ENCODE results near the gene GABRG3.

Gene GABRG3

GRCh38 chr15:27214961-27215360, 244.0 kb downstream of the GABRG3 start:
- Histone ChIP-seq H2AFZ (ENCODE audit: low read length, unreplicated experiment) (no peak overlapping the region), H3K27ac (ENCODE audit: low read depth, low read length) (no peak overlapping the region), H3K27me3 (ENCODE audit: insufficient read depth, low read length) (no peaks in the 10 kb centered on the region), H3K79me2 (ENCODE audit: control insufficient read depth, insufficient read depth, low read length, unreplicated experiment) (no peaks in the 10 kb centered on the region), H3K4me3 (ENCODE audit: low read depth, low read length) (no peak overlapping the region), H3K4me1 (ENCODE audit: control insufficient read depth, insufficient read depth, low read length, unreplicated experiment) (no peaks in the 10 kb centered on the region), H3K36me3 (ENCODE audit: insufficient read depth, low read length) (no peaks in the 10 kb centered on the region)

DNA sequence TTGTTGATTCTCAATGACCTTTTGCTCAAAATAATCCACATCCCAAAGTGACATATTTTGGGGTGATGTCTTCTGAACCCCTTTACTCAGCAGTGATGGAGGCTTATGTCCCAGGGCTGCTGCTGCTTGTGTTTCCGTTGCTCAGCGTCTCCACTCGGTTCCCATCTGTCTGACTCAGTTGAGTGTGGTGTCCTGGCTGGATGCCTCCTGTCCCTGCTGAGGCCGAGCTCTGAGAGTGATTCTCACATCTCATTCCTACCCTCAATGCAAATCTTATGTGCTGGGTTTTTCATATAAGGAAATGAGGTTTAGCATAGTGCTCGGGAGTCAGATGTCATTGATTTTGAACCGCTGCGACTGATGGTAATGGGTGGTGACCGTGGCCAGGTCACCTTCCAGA, 247.4 kb downstream of the GABRG3 start:
- no peaks in the 10 kb centered on the region for H3K4me1 ChIP-seq (ENCODE audit: control insufficient read depth, insufficient read depth, low read length, unreplicated experiment)
- H3K4me3 ChIP-seq (ENCODE audit: low read depth, low read length) = no peak overlapping the region
- no peaks in the 10 kb centered on the region for H3K36me3 ChIP-seq (ENCODE audit: insufficient read depth, low read length)
- no peaks in the 10 kb centered on the region for H3K27me3 ChIP-seq (ENCODE audit: insufficient read depth, low read length)
- H2AFZ ChIP-seq (ENCODE audit: low read length, unreplicated experiment) = no peak overlapping the region
- no peak overlapping the region for H3K27ac ChIP-seq (ENCODE audit: low read depth, low read length)
- no peaks in the 10 kb centered on the region for H3K79me2 ChIP-seq (ENCODE audit: control insufficient read depth, insufficient read depth, low read length, unreplicated experiment)

DNA sequence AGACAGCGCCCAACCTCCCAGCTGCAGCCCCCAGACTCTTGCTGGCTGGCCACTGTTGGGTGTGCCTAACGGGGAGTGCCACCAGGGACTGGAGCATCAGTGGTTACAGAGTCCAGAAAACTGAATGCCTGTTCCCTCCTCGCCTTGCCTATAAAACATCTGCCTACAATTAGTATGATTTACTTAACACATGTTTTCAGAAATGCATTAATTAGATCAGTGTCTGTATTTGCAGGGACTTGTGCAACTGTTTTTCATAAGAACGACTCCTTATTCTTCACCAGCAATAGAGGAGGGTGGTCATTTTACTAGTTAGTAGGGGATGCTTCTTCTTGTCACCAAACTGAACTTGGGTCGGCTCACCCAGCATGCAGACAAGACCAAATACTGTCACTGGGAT, 248.7 kb downstream of the GABRG3 start:
- no peak overlapping the region for H2AFZ ChIP-seq (ENCODE audit: low read length, unreplicated experiment)
- H3K4me3 ChIP-seq (ENCODE audit: low read depth, low read length) = no peak overlapping the region
- H3K36me3 ChIP-seq (ENCODE audit: insufficient read depth, low read length) = no peaks in the 10 kb centered on the region
- no peaks in the 10 kb centered on the region for H3K27me3 ChIP-seq (ENCODE audit: insufficient read depth, low read length)
- H3K79me2 ChIP-seq (ENCODE audit: control insufficient read depth, insufficient read depth, low read length, unreplicated experiment) = no peaks in the 10 kb centered on the region
- H3K27ac ChIP-seq (ENCODE audit: low read depth, low read length) = no peak overlapping the region
- H3K4me1 ChIP-seq (ENCODE audit: control insufficient read depth, insufficient read depth, low read length, unreplicated experiment) = no peaks in the 10 kb centered on the region

- Histone ChIP-seq H3K79me2 (ENCODE audit: control insufficient read depth, insufficient read depth, low read length, unreplicated experiment) (no peaks in the 10 kb centered on the region), H3K36me3 (ENCODE audit: insufficient read depth, low read length) (no peaks in the 10 kb centered on the region), H3K4me3 (ENCODE audit: low read depth, low read length) (no peak overlapping the region), H3K27ac (ENCODE audit: low read depth, low read length) (no peak overlapping the region), H3K4me1 (ENCODE audit: control insufficient read depth, insufficient read depth, low read length, unreplicated experiment) (no peaks in the 10 kb centered on the region), H3K27me3 (ENCODE audit: insufficient read depth, low read length) (no peaks in the 10 kb centered on the region), H2AFZ (ENCODE audit: low read length, unreplicated experiment) (no peak overlapping the region)
These were observed 249.2 kb downstream of the GABRG3 start for GRCh38 chr15:27220199-27220598.

DNA sequence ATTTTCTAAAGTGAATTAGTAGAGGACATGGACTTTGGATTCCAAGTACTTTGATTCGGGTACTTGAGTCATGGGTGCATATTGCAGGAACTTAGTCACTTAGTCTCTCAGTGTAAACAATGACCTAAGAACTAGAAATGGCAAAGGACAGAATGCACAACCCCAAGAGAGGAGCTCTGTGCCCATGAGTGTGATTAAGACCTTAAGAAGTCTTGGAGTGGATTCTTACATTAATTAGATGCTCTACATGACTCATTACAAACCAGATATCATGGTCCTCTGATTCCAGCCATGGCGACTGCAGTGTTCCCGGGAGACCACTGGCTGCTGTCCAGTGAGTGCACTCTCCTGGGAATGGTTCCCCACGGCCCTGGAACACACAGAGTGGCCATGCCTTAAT, 251.5 kb downstream of the GABRG3 start:
- no peak overlapping the region for H3K27ac ChIP-seq (ENCODE audit: low read depth, low read length)

DNA sequence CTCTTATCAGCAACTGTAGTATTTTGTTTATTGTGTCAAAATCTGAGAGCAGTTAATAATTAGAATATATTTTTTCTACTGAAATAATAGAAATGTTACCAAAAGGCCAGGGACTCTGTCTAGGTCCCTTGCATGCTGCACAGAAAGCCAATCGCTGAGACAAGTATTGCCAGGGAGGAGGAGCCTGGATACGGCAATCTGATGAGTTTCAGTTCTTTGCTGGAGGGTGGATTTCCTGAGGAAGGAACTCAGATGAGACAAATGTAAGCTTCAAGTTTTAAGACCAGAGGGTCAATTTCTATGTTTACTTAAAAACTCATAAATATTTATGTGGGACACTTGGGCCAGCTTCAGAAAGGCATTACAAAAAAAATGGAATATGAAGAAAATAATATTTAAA, 252.2 kb downstream of the GABRG3 start:
- H3K4me1 ChIP-seq (ENCODE audit: control insufficient read depth, insufficient read depth, low read length, unreplicated experiment) = no peaks in the 10 kb centered on the region

More for the DNA sequence above, 251.5 kb downstream of the GABRG3 start:
- Histone ChIP-seq H3K36me3 (ENCODE audit: insufficient read depth, low read length) (no peaks in the 10 kb centered on the region), H3K27me3 (ENCODE audit: insufficient read depth, low read length) (no peaks in the 10 kb centered on the region), H2AFZ (ENCODE audit: low read length, unreplicated experiment) (no peak overlapping the region), H3K4me3 (ENCODE audit: low read depth, low read length) (no peak overlapping the region), H3K4me1 (ENCODE audit: control insufficient read depth, insufficient read depth, low read length, unreplicated experiment) (no peaks in the 10 kb centered on the region), H3K79me2 (ENCODE audit: control insufficient read depth, insufficient read depth, low read length, unreplicated experiment) (no peaks in the 10 kb centered on the region)

GRCh38 chr15:27231811-27232210, 260.8 kb downstream of the GABRG3 start:
- H3K79me2 ChIP-seq (ENCODE audit: control insufficient read depth, insufficient read depth, low read length, unreplicated experiment) = no peaks in the 10 kb centered on the region
- H3K27me3 ChIP-seq (ENCODE audit: insufficient read depth, low read length) = no peaks in the 10 kb centered on the region

More for the DNA sequence above, 252.2 kb downstream of the GABRG3 start:
- no peaks in the 10 kb centered on the region for H3K36me3 ChIP-seq (ENCODE audit: insufficient read depth, low read length)
- H3K4me3 ChIP-seq (ENCODE audit: low read depth, low read length) = no peak overlapping the region
- no peak overlapping the region for H2AFZ ChIP-seq (ENCODE audit: low read length, unreplicated experiment)
- H3K27ac ChIP-seq (ENCODE audit: low read depth, low read length) = no peak overlapping the region
- H3K27me3 ChIP-seq (ENCODE audit: insufficient read depth, low read length) = no peaks in the 10 kb centered on the region
- no peaks in the 10 kb centered on the region for H3K79me2 ChIP-seq (ENCODE audit: control insufficient read depth, insufficient read depth, low read length, unreplicated experiment)

DNA sequence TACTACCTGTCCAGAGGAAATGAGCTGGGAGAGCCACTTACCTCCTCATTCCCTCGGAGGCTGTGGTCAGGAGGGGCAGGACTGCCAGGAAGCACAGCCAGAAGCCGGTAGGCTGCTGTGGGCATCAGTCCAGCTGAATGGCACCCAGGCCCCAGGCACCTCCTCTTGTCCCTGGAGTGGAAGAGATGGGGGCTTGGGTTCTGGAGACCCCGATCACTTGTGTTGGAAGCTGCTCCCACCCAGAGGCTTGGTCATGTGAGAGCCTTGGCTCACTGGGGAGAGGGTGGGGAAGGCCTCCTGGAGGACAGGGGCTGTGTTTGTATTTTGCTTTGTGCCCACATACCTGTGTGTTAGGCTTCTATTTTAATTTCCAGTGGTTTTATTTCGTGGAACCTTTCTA, 261.9 kb downstream of the GABRG3 start:
- H3K27me3 ChIP-seq (ENCODE audit: insufficient read depth, low read length) = no peaks in the 10 kb centered on the region

More at GRCh38 chr15:27231811-27232210, 260.8 kb downstream of the GABRG3 start:
- no peak overlapping the region for H3K4me3 ChIP-seq (ENCODE audit: low read depth, low read length)
- no peaks in the 10 kb centered on the region for H3K36me3 ChIP-seq (ENCODE audit: insufficient read depth, low read length)
- no peak overlapping the region for H3K27ac ChIP-seq (ENCODE audit: low read depth, low read length)
- H3K4me1 ChIP-seq (ENCODE audit: control insufficient read depth, insufficient read depth, low read length, unreplicated experiment) = no peaks in the 10 kb centered on the region
- no peak overlapping the region for H2AFZ ChIP-seq (ENCODE audit: low read length, unreplicated experiment)

DNA sequence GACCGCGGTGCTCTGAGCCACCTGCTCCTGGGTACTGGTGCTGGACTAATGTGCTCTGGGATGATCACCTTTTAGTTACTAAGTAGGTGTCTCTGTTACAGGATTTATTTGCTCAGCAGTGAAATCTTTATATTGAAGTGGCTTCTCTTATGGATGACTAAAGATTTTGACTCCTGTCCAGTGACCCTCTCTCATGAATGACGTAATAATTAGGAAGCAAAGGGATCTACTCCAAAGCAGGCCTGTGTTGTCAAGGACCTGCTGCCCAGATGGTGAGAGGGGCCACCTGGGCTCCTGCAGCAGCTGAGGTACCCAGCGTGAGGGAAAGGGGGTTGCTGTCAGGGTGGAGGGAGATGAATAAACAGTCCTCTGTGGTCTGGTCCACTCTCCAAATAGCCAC, 263.6 kb downstream of the GABRG3 start:
- Histone ChIP-seq H3K27ac (ENCODE audit: low read depth, low read length) (no peak overlapping the region), H2AFZ (ENCODE audit: low read length, unreplicated experiment) (no peak overlapping the region), H3K36me3 (ENCODE audit: insufficient read depth, low read length) (no peaks in the 10 kb centered on the region), H3K4me1 (ENCODE audit: control insufficient read depth, insufficient read depth, low read length, unreplicated experiment) (no peaks in the 10 kb centered on the region), H3K27me3 (ENCODE audit: insufficient read depth, low read length) (no peaks in the 10 kb centered on the region), H3K4me3 (ENCODE audit: low read depth, low read length) (no peak overlapping the region), H3K79me2 (ENCODE audit: control insufficient read depth, insufficient read depth, low read length, unreplicated experiment) (no peaks in the 10 kb centered on the region)

More for the DNA sequence above, 261.9 kb downstream of the GABRG3 start:
- H3K79me2 ChIP-seq (ENCODE audit: control insufficient read depth, insufficient read depth, low read length, unreplicated experiment) = no peaks in the 10 kb centered on the region
- H3K36me3 ChIP-seq (ENCODE audit: insufficient read depth, low read length) = no peaks in the 10 kb centered on the region
- no peak overlapping the region for H2AFZ ChIP-seq (ENCODE audit: low read length, unreplicated experiment)
- no peak overlapping the region for H3K27ac ChIP-seq (ENCODE audit: low read depth, low read length)
- no peak overlapping the region for H3K4me3 ChIP-seq (ENCODE audit: low read depth, low read length)
- H3K4me1 ChIP-seq (ENCODE audit: control insufficient read depth, insufficient read depth, low read length, unreplicated experiment) = no peaks in the 10 kb centered on the region

DNA sequence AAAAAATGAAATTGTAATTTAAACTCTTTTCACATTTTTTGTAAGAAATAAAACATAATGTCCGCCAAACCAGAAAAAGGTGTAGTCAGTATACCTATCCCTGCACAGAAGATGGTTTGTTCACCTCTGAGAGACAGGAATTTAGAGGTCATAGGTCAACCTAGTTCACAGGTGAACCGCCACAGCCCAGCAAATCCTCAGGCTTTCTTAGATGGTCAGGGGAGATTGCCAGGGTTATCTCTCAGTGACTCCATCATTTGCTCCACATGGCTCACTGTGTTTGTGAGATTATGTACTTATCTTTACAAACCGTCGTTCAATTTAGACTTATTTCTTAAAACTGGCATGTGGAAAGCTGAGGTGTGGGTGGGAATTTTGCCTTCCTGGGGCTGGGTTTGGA, 264.2 kb downstream of the GABRG3 start:
- H3K36me3 ChIP-seq (ENCODE audit: insufficient read depth, low read length) = no peaks in the 10 kb centered on the region
- no peaks in the 10 kb centered on the region for H3K27me3 ChIP-seq (ENCODE audit: insufficient read depth, low read length)
- H2AFZ ChIP-seq (ENCODE audit: low read length, unreplicated experiment) = no peak overlapping the region
- H3K79me2 ChIP-seq (ENCODE audit: control insufficient read depth, insufficient read depth, low read length, unreplicated experiment) = no peaks in the 10 kb centered on the region
- no peak overlapping the region for H3K4me3 ChIP-seq (ENCODE audit: low read depth, low read length)
- no peak overlapping the region for H3K27ac ChIP-seq (ENCODE audit: low read depth, low read length)
- no peaks in the 10 kb centered on the region for H3K4me1 ChIP-seq (ENCODE audit: control insufficient read depth, insufficient read depth, low read length, unreplicated experiment)

DNA sequence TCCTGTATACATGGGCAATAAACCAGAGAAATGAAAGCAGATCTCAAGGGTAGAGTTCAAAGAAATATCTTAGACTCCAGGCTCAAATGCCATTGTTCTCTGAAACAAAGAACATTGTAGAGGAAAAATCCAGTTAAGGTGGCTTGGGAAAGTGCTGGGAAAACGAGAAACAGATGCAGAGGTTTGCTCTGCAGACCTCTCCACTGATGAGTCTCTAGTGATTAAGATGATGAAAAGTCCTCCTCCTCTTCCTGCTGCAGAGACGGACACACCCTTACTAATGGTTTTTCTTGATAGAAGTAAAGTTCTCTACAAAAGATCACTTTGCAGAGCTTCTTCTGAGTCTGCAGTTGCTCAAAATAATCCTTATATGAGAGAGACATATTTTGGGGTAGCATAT, 264.7 kb downstream of the GABRG3 start:
- Histone ChIP-seq H2AFZ (ENCODE audit: low read length, unreplicated experiment) (no peak overlapping the region), H3K4me3 (ENCODE audit: low read depth, low read length) (no peak overlapping the region), H3K4me1 (ENCODE audit: control insufficient read depth, insufficient read depth, low read length, unreplicated experiment) (no peaks in the 10 kb centered on the region), H3K36me3 (ENCODE audit: insufficient read depth, low read length) (no peaks in the 10 kb centered on the region), H3K27ac (ENCODE audit: low read depth, low read length) (no peak overlapping the region), H3K27me3 (ENCODE audit: insufficient read depth, low read length) (no peaks in the 10 kb centered on the region), H3K79me2 (ENCODE audit: control insufficient read depth, insufficient read depth, low read length, unreplicated experiment) (no peaks in the 10 kb centered on the region)
